ENCODE data around the gene GULP1.

GRCh38 chr2:188320861-188321260, 29.2 kb downstream of the GULP1 start:
- TF ChIP-seq POLR2AphosphoS5 (IDR thresholded peaks at IDR 0.05; ENCODE audit: low read depth) (no peak), REST (IDR thresholded peaks at IDR 0.05; ENCODE audit: insufficient replicate concordance, low read depth) (no peak), CTCF (IDR thresholded peaks at IDR 0.05; ENCODE audit: insufficient read depth, low read length) (no peak), SPI1 (IDR thresholded peaks at IDR 0.05; ENCODE audit: borderline replicate concordance, low read depth) (no peak)
